Fibroblast of pulmonary artery (primary cell): ENCODE data around the gene TEX28.

ENCODE experiments used
- DNase-seq: peaks from one replicate; pipeline ENCODE4 v3.0.0-alpha.2; 2010; ENCODE audit warnings: low read depth
- H3K4me3 ChIP-seq: replicated peaks from 2 replicates; pipeline ENCODE4 v1.5.1; 2011; ENCODE audit warnings: low read depth, mild to moderate bottlenecking, control low read depth, low read length, moderate library complexity
- CTCF ChIP-seq: IDR thresholded peaks from 2 replicates; pipeline ENCODE4 v1.5.1; 2011; ENCODE audit warnings: mild to moderate bottlenecking, control low read depth, low read length, inconsistent platforms; ENCODE audit errors: missing control alignments

TEX28 gene

DNA sequence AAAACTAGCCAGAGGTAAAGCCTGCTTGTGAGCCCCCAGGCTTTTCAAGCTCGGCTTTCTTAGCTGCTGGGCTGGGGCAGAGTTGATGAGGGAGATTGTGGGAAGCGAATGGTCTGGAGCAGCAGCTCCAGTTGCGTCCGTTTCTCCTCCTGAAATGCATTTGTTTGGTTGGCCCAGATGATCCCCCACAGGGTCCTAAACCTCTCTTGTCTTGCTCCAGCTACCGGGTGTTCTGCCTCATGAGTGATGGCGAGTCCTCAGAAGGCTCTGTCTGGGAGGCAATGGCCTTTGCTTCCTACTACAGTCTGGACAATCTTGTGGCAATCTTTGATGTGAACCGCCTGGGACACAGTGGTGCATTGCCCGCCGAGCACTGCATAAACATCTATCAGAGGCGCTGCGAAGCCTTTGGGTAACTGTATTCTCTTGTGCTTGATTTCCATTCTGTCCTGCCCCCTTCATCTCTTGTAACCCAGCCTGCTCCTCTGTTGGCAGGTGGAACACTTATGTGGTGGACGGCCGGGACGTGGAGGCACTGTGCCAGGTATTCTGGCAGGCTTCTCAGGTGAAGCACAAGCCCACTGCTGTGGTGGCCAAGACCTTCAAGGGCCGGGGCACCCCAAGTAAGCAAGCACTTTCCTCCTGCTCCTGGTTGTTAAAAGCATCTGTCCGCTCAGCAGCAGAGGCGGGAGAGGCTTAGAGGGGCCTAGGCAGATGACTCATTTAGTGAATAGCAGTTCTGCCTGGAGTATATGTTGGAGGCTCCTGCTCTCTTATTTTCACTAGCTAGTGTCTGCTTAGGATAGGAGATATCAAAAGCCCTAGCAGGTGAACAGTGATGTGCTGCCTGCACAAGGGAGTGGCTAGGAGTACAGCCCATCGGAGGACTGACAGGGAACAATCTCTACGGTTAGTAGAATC lies 16.0 kb upstream of the TEX28 start:
- no peak for TF ChIP-seq CTCF

DNA sequence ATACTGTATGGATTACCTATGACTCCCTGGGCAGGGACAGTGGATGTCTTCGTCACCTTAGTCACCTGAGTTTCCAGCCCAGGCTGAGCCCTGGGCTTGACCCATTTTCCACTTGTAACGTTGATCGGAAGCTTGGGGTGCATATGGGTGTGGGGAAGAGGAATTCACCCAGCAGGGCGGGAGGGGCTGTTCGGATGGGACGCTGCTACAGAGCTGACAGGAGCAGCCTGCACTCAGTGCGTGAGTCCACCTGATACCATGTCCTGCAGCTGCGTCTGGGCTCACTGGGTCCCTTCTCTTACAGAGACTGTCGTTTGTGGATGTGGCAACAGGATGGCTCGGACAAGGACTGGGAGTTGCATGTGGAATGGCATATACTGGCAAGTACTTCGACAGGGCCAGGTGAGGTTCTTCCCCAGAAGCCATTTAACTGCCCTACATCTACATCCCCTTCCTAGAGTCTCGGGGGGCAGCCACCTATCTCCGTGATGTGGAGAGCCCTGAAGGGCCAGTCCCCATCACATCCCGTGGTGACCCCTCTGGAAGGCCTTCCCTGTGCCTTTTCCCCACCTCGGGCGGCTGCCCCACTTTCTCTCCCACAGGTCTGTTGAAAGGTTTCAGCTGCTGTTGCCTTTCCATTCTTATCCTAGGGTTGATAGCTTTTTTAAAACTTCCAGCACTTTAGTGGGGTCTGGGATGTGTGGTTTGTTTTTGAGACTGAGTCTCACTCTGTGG lies 14.3 kb upstream of the TEX28 start:
- DNase-seq: no peak
- TF ChIP-seq CTCF: no peak

More for the DNA sequence above, 16.0 kb upstream of the TEX28 start:
- DNase-seq: no peak
- H3K4me3 ChIP-seq: no peak overlapping the region

GRCh38 chrX:154308108-154308946 lies 13.4 kb upstream of the TEX28 start:
- peak; percentile 55 for DNase-seq
- TF ChIP-seq CTCF: peak; percentile 64
- H3K4me3 ChIP-seq: no peak overlapping the region

More for the DNA sequence above, 14.3 kb upstream of the TEX28 start:
- H3K4me3 ChIP-seq: no peak overlapping the region

GRCh38 chrX:154307202-154307601 lies 12.3 kb upstream of the TEX28 start:
- no peak for DNase-seq
- no peak overlapping the region for H3K4me3 ChIP-seq
- TF ChIP-seq CTCF: no peak

GRCh38 chrX:154305541-154306205 lies 10.7 kb upstream of the TEX28 start:
- H3K4me3 ChIP-seq: no peak overlapping the region
- no peak for TF ChIP-seq CTCF
- no peak for DNase-seq

GRCh38 chrX:154304846-154305245 lies 9.9 kb upstream of the TEX28 start:
- no peak overlapping the region for H3K4me3 ChIP-seq
- no peak for TF ChIP-seq CTCF
- no peak for DNase-seq
